ENCODE results near the gene SLC2A4.

Gene SLC2A4

DNA sequence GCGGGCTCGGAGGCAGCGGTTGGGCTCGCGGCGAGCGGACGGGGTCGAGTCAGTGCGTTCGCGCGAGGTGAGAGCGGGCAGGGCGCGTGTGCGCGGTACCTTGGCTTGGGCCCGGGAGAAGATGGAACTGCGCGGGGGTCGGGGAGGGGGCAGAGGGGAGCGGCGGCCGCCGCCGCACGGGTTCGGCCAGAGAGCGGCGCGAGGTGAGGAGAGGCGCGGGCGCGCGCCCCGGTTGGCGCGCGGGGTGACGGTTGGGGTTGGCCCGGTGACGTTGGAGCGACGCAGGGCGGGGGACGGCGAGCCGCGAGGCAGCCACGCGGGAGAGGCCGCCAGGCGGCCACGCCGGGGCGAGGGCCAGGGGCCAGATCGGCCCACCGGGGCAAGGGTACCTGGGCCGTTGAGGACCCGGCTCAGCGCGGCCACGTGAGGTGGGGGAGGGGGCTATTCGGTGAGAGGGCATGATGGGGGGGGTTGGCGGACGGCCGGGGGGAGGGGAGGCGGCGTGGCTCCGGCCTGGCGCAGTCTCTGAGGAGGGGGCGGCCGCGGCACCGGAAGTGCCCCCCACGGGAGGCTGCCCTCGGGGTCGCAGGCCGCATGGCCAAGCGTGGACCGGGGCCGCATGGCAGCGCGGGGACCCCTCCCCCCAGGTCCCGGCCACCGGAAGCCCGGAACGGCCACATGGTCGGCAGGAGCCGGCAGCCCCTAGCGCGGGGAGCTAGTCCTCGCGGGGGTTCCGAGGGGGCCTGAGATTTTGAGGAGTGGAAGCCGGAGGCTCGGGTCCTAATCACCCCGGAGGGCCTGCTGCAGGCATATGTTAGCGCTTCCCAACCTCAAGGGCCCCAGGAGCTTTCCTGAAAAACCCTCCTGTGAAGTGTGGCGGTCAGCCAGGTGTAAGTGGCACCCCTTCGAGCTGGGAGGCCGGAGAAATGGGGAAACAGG lies 26.4 kb downstream of the SLC2A4 start:
- DNase-seq = peak; percentile 62

DNA sequence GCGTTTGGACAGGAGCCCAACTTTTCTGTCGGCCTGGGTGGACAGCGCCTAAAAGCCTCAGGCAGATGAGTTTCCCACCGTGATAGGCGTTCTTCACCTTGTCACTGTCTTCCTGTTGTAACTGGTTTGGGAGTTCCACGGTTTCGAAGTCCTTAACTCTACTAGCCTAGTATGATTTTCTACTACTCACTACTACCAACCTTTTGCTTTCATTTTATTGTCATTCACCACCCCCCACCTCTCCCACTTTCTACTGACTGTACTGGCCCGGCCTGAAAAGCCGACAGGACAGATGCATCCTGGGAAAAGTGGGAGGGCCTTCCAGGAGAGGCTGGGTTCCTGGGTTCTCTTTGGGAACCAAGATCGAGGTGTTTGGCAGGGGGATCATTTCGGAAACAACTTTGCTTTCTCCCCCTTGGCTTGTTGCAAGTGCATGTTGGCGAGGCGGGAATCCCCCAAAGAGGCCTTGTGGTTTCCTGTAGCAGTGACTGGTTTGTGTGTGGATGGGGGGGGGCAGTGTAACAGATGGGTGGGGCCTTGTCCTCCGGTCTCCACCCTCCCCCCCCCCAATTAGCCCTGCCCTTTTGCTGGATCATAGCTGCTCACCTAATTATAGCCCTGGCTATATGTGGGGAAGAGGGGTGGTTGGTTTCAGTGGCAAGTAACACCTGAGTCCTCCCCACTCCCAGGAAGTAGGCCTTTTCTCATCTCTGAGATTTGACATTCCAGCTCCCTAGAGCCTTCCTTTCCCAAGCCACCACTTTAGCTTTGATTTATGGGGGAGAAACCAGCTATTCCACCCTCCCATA lies 27.3 kb downstream of the SLC2A4 start:
- DNase-seq = peak; percentile 87

DNA sequence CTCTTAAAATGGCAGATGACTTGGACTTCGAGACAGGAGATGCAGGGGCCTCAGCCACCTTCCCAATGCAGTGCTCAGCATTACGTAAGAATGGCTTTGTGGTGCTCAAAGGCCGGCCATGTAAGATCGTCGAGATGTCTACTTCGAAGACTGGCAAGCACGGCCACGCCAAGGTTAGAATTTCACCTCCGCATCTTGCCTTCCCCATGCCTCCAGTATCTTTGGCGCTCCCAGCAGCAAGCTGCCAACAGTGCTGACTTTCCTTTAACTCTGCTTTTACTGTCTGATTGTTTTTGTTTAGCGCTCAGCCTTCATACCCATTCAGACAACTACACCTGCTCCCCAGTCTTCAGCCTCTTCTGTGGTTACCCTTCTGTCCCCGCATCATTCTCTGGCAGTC lies 28.1 kb downstream of the SLC2A4 start:
- no peak for DNase-seq

DNA sequence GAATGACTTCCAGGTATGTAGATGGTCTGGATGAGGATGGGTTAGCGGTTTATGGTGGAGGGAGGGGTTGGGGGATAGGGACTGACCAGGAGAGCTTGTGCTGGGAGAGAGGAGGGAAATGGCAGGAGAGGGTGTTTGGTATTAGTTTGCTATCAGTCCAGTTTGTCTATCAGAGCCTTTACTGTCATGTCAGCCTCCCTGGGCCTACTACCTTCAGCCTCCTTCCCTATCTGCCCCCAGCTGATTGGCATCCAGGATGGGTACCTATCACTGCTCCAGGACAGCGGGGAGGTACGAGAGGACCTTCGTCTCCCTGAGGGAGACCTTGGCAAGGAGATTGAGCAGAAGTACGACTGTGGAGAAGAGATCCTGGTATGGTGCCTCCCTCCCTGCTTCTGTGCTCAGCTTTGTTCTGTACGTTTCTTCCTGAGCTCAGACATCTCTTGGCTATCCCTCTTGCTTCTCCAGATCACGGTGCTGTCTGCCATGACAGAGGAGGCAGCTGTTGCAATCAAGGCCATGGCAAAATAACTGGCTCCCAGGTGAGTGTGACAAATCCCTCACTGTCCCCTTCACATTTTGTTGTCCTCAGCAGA lies 29.7 kb downstream of the SLC2A4 start:
- no peak for DNase-seq

DNA sequence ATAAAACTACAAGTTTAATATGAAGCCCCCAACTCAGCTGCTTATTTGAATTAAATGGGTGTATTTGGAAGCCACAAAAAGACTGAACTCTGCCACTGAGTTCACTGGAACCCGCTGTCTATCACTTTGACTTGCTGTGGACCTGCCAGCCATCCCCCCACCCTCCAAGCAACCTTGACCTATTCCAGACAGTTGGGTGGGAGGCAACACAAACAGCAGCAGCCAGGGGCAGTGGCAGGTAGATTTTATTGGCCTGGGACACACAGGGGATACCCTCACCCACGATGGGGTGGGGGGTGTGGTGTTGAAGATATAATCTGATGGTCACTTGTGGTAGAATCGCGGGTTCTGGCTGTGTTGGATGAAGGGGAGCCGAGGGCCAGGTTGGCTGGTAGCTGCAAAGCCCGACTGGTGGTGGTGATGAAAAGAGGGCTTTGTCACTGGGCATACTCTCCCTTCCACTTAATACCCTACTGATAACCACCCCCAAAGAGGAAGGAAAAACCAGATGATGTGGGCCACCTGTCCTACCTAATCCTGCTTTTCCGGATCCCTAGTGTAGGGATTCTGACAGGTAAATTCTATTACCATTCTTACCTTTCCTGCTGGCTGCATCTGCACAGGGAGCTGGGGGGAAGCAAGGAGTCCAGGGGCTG lies 31.0 kb downstream of the SLC2A4 start:
- DNase-seq = no peak

DNA sequence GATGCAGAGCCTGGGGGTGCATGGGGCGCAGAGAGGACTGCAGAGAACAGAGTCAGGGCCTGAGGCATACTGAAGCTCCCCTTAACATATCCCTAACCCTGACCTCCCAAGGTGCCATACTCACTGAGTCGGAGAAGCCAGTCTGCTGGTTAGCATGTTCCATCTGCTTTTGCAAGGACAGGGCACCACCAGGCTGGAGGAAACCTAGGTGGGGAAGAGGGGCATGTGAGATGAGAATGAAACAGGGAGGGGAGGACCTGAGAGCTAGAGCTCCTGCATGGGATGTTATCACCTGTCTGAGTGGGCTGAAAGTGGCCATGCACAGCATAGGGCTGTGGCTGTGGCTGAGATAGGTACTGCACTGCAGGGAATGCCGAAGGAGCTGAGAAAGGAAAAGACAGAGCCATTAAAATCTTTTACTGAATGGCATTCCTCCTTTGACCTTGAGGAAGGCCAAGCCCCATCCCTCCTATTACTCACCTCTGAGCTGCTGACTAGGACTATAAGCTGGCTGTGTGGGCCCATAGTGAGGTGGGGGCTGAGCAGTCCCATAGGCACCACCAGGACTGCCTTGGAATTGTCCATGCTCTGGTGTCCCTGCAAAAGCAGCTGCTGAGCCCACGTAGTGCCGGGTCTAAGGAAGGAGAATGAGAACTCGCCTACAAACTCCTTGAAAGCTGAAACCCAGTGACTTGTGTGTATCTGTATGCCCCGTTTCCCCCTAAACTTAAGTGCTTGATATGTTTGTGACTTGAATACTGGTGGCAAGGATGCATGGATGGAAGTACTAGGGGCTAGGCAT lies 31.8 kb downstream of the SLC2A4 start:
- peak; percentile 39 for DNase-seq

DNA sequence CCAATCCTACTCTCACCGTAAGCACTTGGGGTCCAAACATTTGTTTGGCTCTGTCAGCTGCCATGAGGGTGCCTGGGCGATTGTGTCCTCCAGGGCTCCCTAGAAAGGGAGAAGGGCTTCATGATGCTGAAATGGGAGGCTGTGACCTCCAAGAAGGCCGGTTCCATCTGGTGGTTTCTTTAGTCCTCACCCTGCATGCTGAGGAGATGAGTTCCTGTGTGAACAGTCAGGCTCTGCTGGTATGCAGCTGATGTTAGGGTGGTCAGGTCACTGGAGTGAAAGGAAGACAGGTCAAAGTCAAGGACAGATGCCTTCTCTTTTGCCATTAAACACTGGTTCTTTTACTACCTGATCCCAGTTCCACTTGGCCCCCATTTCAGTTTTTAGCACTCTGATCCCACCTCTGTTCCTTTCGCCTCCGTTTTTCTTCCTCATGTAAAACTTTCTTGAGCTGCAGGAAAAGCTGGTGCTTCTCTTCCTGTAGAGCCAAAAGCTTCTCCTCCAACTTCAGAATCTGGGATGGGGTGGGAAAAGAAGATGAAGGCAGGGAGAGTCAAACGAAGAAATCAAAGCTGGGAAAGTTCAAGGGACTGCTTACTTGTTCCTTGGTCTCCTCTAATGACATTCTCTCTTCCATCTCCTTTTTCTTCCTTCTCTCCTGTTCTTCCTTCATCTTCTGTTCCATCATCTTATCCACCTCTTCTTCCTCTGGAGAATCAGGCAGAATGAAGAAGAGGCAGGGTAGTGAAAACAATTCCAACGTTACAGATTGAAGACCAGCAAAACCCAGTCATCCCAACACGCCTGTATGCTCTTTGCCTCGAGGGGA lies 32.6 kb downstream of the SLC2A4 start:
- peak; percentile 39 for DNase-seq

DNA sequence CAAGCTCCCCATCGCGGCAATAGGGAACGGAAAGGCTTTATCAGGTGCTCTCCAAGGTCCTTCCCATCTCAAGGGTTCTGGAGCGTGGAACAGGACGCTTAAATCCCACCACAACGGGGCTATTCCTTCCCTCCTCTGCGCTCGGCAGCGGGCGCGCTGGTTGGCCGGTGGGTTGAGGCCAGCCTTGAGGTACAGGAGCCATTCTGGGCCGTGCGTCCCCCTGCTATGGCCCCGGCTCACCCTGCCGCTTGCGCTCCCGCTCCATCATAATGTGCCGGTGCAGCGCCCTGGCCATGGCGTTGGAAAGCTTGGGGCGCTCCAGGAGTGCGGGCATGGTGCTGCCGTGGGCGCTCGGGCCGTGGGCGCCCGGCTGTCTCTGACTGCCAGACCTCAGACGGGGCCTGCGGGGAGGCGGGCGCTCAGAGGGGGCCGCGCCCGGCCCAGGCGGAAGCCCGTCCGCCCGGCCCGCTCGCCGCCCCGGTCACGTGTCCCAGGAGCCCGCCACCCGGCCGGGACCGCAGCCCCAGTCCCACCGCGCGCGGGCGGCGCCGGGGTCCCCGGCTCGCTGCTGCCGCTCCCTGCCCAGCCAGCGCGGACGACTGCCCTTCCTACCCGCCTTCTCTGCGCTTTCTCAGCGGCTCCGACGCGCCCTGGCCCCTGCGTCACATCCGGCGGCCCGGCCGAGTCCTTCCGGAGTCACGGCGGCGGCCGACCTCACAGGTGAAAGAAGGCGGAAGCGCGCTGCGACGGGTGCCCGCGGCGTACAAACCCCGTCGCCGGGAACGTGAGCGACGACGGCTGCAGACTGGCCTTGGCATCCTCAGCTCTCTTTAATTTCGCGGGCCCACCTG lies 33.4 kb downstream of the SLC2A4 start, which contains the start of gene GPS2:
TSS of gene GPS2 (minus strand) at position 642 of the 851 bp plus-strand sequence. CDS start at position 334, 308 bp downstream.
- peak; percentile 95 for DNase-seq

DNA sequence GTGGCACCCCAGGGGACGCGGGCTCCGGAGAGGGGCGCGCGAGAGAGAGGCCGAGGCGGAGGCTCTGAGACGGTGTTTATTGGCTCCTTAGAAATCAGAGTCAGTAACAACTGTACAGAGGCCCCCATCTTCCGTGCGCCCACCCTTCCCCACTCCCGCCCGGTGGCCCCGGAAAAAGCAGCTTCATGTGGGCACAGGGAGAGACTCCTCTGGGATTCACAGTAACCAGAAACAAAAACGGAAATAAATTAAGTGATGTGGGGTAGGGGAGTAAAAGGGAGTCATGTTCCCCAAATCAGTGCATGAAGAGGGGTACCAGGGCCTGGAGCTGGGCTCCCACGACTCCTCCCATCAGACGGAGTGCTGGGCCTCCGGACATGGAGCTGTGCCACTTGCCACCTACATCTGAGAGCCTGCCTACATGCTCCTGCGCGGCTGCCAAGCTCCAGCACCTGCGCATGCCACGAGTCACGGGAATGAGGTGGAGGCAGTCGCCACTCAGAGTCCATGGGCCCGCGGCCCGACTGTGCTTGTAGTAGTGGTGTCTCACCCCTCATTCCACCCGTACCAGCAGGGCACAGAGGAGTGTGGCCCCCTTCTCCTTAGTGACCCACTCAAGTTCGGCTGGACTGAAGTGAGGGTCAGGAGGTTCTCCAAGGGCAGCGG lies 34.2 kb downstream of the SLC2A4 start:
- DNase-seq = no peak

DNA sequence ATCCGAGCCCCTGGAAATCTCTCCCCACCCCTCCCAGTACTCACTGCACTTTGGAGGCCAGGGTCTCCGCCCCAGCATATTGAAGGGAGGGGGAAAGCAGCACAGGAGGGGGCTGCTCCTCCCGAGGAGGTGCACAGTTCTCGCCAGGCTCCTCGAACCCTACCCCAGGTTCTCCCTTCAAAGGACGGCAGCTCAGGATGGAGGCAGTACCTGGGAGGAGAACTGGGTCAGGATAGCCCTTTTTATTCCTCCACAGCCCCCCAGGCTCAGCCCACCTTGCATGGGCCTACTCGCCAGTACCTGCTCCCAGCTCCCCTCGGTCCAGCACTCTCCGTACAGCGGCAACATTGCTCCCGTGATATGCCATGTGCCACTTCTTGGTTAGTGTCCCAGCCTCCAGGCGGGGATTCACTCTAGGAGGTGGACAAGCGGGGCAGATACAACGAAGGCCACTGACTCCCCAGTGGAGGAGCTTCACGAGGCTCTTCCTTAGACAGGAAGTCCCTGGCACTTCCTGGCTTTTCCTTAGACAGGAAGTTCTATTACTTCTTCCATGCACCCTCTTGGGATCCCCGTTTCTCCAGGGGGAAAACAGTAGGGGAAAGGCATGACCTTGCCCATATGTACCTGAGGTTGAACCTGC lies 35.8 kb downstream of the SLC2A4 start:
- DNase-seq = no peak

DNA sequence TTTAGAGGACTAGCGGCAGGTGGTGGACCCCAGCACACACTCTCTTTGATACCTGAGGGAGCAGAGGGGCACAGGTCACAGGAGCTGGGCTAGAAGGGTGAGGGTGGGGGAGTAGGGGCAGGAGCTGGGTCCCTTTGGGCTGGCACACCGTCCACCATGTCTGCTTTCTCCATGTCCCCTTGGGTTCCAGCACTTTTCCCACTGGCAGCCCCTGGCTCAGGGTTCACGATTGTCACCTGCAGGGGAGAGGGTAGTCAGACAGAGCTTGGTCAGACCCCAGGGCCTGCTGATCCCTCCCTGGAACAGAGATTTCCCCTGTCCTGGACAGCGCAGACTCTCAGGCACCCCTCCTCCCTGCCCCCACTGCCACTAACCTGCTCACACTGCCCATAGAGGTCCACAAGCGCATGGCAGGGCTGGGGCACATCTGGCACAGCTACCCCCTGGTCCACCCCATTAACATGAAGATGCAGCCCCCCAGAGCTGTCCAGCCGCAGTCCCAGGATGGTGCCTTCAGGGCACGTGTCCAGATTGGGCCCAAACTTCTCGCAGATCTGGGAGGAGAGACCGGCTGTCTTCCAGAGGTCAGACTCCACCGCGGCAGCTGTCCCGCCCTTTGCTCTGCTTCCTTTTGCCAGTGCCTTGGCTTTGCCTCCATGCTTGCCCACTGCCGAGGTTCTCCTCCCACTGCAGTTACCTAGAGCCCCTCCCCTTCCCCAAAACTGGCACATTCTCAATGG lies 36.8 kb downstream of the SLC2A4 start:
- DNase-seq = no peak

DNA sequence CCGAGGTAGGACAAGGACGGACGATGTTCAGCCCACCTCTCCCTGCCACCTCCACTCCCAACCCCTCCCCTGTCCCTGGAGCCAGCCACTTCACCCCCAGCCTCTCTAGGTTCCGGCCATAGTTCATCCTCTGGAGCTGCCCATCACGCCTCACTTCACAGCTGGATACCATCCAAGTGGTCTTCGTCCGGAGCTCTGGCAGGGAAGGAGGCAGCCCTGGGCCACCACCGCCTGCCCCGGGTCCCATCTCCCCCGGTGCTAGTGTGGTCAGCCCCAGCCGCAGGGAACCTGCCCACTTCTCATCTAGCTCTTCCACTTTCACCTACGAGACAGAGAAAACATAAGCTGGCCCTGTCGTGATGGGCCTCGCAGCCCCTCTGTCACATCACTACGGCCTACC lies 39.9 kb downstream of the SLC2A4 start:
- DNase-seq = no peak

DNA sequence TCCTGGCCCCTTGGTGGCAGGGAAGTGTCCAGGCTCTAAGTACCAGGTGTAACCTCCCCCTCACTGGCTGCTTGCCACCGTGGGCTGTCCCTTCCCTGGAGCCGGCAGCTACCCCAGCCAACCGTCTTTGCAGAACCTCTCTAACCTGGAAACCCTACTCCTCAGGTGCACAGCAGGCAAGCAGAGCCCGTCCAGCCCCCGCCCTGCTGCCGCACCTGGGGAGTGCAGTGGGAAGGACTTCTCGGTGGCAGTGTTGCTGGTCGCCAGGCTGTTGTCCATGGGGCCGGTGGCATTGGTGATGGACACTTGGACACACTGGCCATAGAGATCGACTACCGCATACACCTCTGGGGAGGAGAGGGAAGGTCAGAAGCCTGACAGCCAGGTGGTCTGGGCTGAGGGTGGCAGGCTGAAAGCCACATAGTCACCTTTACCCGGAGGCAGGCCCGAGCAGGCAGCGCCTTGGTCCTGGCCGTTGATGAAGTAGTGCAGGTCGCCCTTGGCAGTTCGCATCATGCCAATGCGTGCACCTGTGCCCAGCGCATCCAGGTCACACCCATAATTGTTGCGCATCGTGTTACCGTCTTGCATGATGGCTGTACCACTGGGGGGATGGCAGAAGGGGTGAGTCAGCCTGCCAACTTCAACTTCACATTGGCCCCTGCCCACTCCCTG lies 41.1 kb downstream of the SLC2A4 start:
- no peak for DNase-seq

DNA sequence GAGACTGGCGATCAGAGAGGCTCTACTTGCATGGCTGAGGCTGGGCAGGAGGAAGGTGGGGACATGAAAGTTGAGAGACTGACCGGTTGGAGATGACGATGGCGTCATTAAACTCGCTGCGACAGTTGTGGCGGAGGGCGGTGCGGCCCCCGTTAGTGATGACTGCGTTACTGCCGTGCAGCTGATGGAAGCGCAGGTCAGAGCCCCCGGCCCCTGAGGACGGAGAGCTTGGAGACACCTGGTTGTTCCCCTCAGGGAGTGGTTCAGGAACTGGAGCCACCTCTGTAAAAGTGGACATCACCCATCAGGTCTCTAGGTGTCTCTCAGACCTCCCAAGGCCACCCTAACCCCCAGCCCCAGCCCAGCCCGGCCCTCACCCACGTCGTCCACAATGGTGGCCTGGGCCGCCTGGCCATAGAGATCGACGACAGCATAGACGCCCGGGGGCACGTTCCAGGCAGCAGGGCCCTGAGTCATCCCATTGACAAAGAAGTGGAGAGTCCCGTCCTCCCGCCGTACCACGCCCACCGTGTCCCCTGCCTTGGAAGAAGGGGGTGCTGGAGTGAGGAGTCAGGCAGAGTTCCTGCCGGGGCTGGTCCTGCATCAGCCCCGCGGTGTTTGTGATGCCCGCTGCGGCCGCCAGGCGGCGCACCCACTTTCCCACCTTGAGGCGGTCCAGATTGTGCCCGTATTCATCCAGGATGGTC lies 42.4 kb downstream of the SLC2A4 start:
- DNase-seq = peak; percentile 73

DNA sequence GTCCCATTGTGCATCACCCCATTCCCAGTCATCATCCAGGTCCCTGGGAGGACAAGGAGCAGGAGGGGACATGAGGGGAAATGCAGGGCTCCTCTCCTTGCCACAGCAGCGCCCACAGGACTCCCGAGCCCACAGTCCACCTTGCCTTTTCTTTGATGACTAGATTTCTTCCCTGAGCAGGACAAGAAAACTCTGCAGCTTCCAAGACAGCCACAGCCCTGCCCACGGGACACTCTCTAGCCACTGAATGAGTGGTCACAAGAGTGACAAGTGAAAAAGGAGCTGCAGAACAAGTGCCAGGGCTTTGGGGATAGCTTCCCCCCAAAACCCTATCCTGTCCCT lies 42.9 kb downstream of the SLC2A4 start:
- DNase-seq = no peak

DNA sequence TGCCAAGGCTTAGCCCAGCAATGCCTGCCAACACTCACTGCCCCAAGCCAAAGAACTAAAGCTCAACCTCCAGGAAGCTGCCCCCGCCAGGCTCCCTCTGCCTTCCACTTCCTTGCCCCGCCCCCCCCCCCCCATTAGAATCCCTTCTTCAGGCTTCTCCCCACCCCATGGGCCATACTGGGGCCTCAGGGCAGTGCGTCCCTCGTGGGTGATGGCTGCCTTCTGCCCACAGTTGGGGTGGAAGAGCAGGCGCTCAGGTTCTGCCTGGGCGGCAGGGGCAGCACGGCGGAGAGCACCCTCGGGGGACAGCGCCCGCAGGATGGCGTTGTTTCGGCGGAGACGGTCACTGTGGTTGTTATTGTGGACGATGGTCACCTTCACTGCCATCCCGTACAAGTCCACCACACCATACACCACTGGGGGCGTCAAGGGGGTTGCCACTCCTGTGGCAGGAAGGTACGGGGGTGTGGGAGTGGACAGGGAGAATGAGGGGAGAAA lies 43.6 kb downstream of the SLC2A4 start:
- DNase-seq = no peak

DNA sequence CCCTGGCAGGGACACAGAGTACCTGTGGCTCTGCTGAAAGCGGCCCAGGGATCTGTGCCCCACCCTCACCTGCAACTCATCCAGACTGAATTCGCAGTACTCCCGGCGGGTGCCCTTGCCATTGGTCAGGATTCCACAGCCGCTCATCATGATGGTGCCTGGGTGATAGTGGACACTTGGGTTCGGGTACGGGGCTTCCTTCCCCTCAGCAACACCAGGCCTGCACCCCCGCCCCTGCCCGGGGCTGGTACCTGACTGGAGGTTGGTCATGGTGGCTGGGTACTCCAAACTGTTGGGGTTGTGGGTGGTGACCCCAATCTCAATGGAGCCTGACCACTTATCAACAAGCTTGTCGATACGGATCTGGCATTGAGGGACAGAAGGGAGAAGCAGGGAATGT lies 44.7 kb downstream of the SLC2A4 start:
- DNase-seq = no peak
